H54 (cell line): Measurements from ENCODE around the gene HOGA1.
"Not testable (repeated sequence)": the region's sequence is repeated elsewhere in the genome, so short reads cannot be mapped to it uniquely, and the experiment has no call there.

Experiments
- DNase-seq: peaks from one replicate; pipeline ENCODE4 v3.0.0; 2011; ENCODE audit warnings: low spot score, mixed read lengths; ENCODE audit not compliant: insufficient read length
- FAIRE-seq: peaks from 3 replicates; lab custom pipeline; 2011; peaks lifted over from hg19 to GRCh38; lab: Jason Lieb, UNC
- POLR2A ChIP-seq: IDR thresholded peaks from 2 replicates; pipeline ENCODE4 v1.6.1; 2011; ENCODE audit warnings: low read depth, mild to moderate bottlenecking, low read length

The HOGA1 gene

GRCh38 chr10:97566336-97566996, 17.7 kb upstream of the HOGA1 start:
- TF ChIP-seq POLR2A: no peak
- no peak for FAIRE-seq

GRCh38 chr10:97567891-97568290, 16.3 kb upstream of the HOGA1 start:
- no peak for TF ChIP-seq POLR2A
- FAIRE-seq (no peak), DNase-seq (no peak)

More at GRCh38 chr10:97566336-97566996, 17.7 kb upstream of the HOGA1 start:
- no peak for DNase-seq

- TF ChIP-seq POLR2A: no peak
- DNase-seq: no peak
- FAIRE-seq: no peak
These were observed 13.9 kb upstream of the HOGA1 start for GRCh38 chr10:97570146-97570788.

GRCh38 chr10:97570789-97571471, 13.3 kb upstream of the HOGA1 start:
- no peak for TF ChIP-seq POLR2A
- FAIRE-seq: no peak
- DNase-seq: no peak

GRCh38 chr10:97571622-97572021, 12.6 kb upstream of the HOGA1 start:
- DNase-seq: no peak
- FAIRE-seq: no peak
- no peak for TF ChIP-seq POLR2A

GRCh38 chr10:97572214-97572989, 11.8 kb upstream of the HOGA1 start, which contains the start of gene ANKRD2:
Gene ANKRD2, plus strand, starts transcription at chr10:97572779. Its CDS starts 10 bp downstream, at chr10:97572789.
- DNase-seq: peak; percentile 69
- FAIRE-seq: no peak
- TF ChIP-seq POLR2A: no peak

- TF ChIP-seq POLR2A: no peak
- FAIRE-seq: no peak
- DNase-seq: no peak
These were observed 11.2 kb upstream of the HOGA1 start for GRCh38 chr10:97573021-97573420.

GRCh38 chr10:97573672-97574071, 10.5 kb upstream of the HOGA1 start:
- no peak for DNase-seq
- no peak for TF ChIP-seq POLR2A
- FAIRE-seq: no peak

- no peak for TF ChIP-seq POLR2A
- peak; percentile 96 for FAIRE-seq
- peak; percentile 99 for DNase-seq
These were observed 9.6 kb upstream of the HOGA1 start for GRCh38 chr10:97574374-97575126.

GRCh38 chr10:97575127-97575668, 9.0 kb upstream of the HOGA1 start:
- peak; percentile 82 for DNase-seq
- FAIRE-seq: no peak
- TF ChIP-seq POLR2A: no peak

- FAIRE-seq, DNase-seq: not testable (repeated sequence)
These were observed 7.7 kb upstream of the HOGA1 start for GRCh38 chr10:97576487-97576886.

- TF ChIP-seq POLR2A: no peak
- FAIRE-seq (no peak), DNase-seq (no peak)
These were observed 6.5 kb upstream of the HOGA1 start for GRCh38 chr10:97577701-97578100.
